Panc1 (cell line): Measurements from ENCODE around the gene USP44. TPM values are rescaled to one million over a fixed set of nuclear protein-coding genes. Genes with fewer than 3 reads are reported as not detected.
"Not testable (repeated sequence)": the region's sequence is repeated elsewhere in the genome, so short reads cannot be mapped to it uniquely, and the experiment has no call there.

ENCODE experiments used
- ATAC-seq: fragments of 200-7000 bp; cut with Tn5 transposase; 2 replicates; pipeline ENCODE4 v1.9.1; 2020; ENCODE audit warnings: mild to moderate bottlenecking, moderate library complexity
- BruUV-seq: library from RNA; stranded (reverse); fragments of 400-500 nt; replicated peaks from 2 replicates; lab custom pipeline; 2021; lab: Mats Ljungman, UMichigan
- CTCF ChIA-PET: fragments of 300-600 bp; sonication (Branson Sonifier 250); formaldehyde crosslinking; loops from one replicate; lab custom pipeline; 2022; ENCODE audit warnings: antibody characterized with exemption; lab: Charles Lee
- POLR2A ChIA-PET: fragments of 300-600 bp; sonication (Branson Sonifier 250); formaldehyde crosslinking; loops from one replicate; lab custom pipeline; 2022; ENCODE audit warnings: antibody characterized with exemption; lab: Charles Lee
- DNase-seq: peaks from one replicate; pipeline ENCODE4 v3.0.0-alpha.2; 2010; ENCODE audit warnings: low read depth, low spot score
- H3K27ac ChIP-seq: 2 replicates; pipeline ENCODE4 v1.5.1; 2011; ENCODE audit warnings: mild to moderate bottlenecking, low read length, inconsistent platforms
- H3K27me3 ChIP-seq: fragments of 200-500 bp; sonication (Bioruptor generic); 2 replicates; pipeline ENCODE4 v1.6.0; 2014; ENCODE audit warnings: low read length, inconsistent platforms; ENCODE audit not compliant: control insufficient read depth, insufficient read depth
- H3K36me3 ChIP-seq: fragments of 200-500 bp; sonication (Bioruptor generic); 2 replicates; pipeline ENCODE4 v1.5.1; 2014; ENCODE audit warnings: inconsistent platforms, mild to moderate bottlenecking, low read length, moderate library complexity; ENCODE audit not compliant: control insufficient read depth, insufficient read depth
- H3K4me1 ChIP-seq: 2 replicates; pipeline ENCODE4 v1.5.1; 2011; ENCODE audit warnings: inconsistent platforms, mild to moderate bottlenecking, low read length, moderate library complexity; ENCODE audit not compliant: control insufficient read depth, insufficient read depth
- H3K4me3 ChIP-seq, 2 experiments: 2 replicates each; pipeline ENCODE4 v1.5.1; 2011 to 2012; ENCODE audit warnings: low read depth in 2 of 2, low read length in 2 of 2, mild to moderate bottlenecking in 2 of 2, inconsistent platforms in 1 of 2, moderate library complexity in 1 of 2
- H3K9me3 ChIP-seq: fragments of 200-500 bp; sonication (Bioruptor generic); 2 replicates; pipeline ENCODE4 v1.5.1; 2014; ENCODE audit warnings: low read depth, mild to moderate bottlenecking, inconsistent platforms, low read length, moderate library complexity; ENCODE audit not compliant: control insufficient read depth, insufficient read depth
- POLR2AphosphoS5 ChIP-seq: IDR thresholded peaks from 2 replicates; pipeline ENCODE4 v1.6.1; 2012; ENCODE audit warnings: mild to moderate bottlenecking, low read depth, low read length, moderate library complexity
- REST ChIP-seq, 2 experiments: IDR thresholded peaks; 2 replicates each; pipeline ENCODE4 v1.6.1; 2011 to 2012; ENCODE audit warnings: low read depth in 2 of 2, control low read depth in 1 of 2, low read length in 1 of 2, mild to moderate bottlenecking in 1 of 2, moderate library complexity in 1 of 2; ENCODE audit not compliant: insufficient read depth in 1 of 2
- SIN3A ChIP-seq: IDR thresholded peaks from 2 replicates; pipeline ENCODE4 v1.6.1; 2012; ENCODE audit warnings: low read depth, mild to moderate bottlenecking, low read length, moderate library complexity, borderline replicate concordance; ENCODE audit not compliant: insufficient read depth
- TCF7L2 ChIP-seq: IDR thresholded peaks from 2 replicates; pipeline ENCODE4 v1.6.1; 2011; ENCODE audit warnings: mild to moderate bottlenecking, low read depth, low read length, inconsistent platforms
- in situ Hi-C: cut with HindIII; loops from 2 replicates; pipeline ENCODE4 v1.10.0; 2016; ENCODE audit warnings: low sequenced_read_pairs, low pct_unique_long_range_greater_than_20kb
- intact Hi-C: fragments of 100-400 bp; cut with micrococcal nuclease; formaldehyde crosslinking; loops from one replicate; pipeline ENCODE4 v1.10.0; 2022; ENCODE audit not compliant: unreplicated experiment
- total RNA-seq: library from RNA; stranded (reverse); gene quantifications from one replicate; pipeline ENCODE4 v1.2.1, GENCODE V29; 2021; ENCODE audit not compliant: unreplicated experiment
- TF ChIP-seq, protein P1 (sequence below): fragments of 450-650 bp; IDR thresholded peaks from 2 replicates; pipeline ENCODE4 v1.5.1; 2017; ENCODE audit warnings: mild to moderate bottlenecking

USP44 gene
- total RNA-seq, 1 experiment from 2014 or later = 0.10 TPM

DNA sequence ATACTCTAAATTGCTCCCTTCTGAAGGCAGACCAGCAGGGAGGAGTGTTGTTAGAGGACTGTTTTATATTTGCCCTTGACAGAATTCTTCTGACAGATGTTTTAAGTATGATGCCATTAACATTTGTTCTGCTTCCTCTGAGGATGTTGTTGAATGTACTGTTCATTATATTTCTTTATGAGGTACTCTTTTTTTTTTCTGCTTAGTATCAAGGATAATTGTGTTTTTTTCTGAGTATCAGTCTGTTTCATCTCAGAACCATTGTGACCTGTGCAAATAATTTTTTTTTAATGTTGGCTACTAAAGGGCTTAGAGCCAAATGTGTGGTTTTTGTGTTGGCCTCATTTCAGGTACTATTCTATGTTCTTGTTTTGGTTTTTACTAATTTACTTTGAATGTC, 66.8 kb downstream of the USP44 start:
- TF ChIP-seq REST (IDR thresholded peaks at IDR 0.05; ENCODE audit: insufficient read depth in 1 of 2, low read depth in 2 of 2, low read length in 1 of 2) (no peak), SIN3A (no peak), POLR2AphosphoS5 (no peak), TCF7L2 (no peak)
- TF ChIP-seq, protein P1, sequence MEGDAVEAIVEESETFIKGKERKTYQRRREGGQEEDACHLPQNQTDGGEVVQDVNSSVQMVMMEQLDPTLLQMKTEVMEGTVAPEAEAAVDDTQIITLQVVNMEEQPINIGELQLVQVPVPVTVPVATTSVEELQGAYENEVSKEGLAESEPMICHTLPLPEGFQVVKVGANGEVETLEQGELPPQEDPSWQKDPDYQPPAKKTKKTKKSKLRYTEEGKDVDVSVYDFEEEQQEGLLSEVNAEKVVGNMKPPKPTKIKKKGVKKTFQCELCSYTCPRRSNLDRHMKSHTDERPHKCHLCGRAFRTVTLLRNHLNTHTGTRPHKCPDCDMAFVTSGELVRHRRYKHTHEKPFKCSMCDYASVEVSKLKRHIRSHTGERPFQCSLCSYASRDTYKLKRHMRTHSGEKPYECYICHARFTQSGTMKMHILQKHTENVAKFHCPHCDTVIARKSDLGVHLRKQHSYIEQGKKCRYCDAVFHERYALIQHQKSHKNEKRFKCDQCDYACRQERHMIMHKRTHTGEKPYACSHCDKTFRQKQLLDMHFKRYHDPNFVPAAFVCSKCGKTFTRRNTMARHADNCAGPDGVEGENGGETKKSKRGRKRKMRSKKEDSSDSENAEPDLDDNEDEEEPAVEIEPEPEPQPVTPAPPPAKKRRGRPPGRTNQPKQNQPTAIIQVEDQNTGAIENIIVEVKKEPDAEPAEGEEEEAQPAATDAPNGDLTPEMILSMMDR = no peak
- ChIA-PET CTCF (no interaction called here), POLR2A (no interaction called here)
- intact Hi-C loops = no loop called here
- H3K9me3 ChIP-seq = no peaks in the 10 kb centered on the region
- no peak for DNase-seq
- H3K4me1 ChIP-seq = no peaks in the 10 kb centered on the region
- H3K36me3 ChIP-seq = peaks cover 40% of the 10 kb centered on the region; the same call in 1 of the 2 replicates
- H3K27ac ChIP-seq = no peak overlapping the region
- ATAC-seq = no peak
- H3K27me3 ChIP-seq = no peaks in the 10 kb centered on the region
- no peak overlapping the region for H3K4me3 ChIP-seq
- in situ Hi-C loops = no loop called here
- no TSS peak for BruUV-seq

DNA sequence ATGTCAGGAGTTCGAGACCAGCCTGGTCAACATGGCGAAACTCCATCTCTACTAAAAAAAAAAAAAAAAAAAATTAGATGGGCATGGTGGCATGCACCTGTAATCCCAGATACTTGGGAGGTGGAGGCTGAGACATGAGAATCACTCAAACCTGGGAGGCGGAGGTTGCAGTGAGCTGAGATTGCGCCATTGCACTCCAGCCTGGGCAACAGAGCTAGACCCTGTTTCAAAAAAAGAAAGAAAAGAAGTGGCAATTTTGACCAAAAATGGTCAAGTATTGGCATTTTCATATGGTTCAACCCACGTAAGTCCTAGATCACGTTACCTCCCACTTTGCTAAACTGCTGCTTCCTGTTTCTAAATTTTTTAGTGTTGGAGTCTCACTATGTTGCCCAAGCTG, 68.7 kb downstream of the USP44 start:
- CTCF ChIA-PET = interaction anchor here (0.7 kb wide), 1 partner anchor 76 kb away, joined by 5 read pairs; no protein-coding TSS in a partner anchor
- H3K27me3 ChIP-seq, DNase-seq, H3K4me3 ChIP-seq, H3K9me3 ChIP-seq, BruUV-seq, intact Hi-C loops, H3K27ac ChIP-seq, ATAC-seq, in situ Hi-C loops, H3K4me1 ChIP-seq: not testable (repeated sequence)
- H3K36me3 ChIP-seq = peaks cover 30% of the 10 kb centered on the region
- POLR2A ChIA-PET = interaction anchor here (0.6 kb wide), 1 partner anchor 132 kb away, joined by 8 read pairs; no protein-coding TSS in a partner anchor

DNA sequence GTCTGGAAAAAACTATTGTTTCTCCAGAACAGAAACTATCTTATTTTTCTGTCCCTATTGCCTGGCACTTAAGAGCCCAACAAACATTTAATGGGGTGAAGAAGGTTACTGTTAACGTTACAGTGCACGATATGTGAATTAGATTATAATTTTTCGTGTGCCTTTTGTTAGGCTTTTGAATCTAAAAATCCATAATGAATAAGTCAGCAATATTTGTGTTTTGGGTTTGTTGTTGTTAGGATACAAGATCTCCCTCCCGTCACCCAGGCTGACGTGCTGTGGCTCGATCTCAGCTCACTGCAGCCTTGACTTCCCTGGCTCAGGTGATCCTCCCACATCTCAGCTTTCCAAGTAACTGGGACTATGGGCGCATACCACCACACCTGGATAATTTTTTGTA, 69.4 kb downstream of the USP44 start:
- no TSS peak for BruUV-seq
- Histone ChIP-seq H3K4me3 (no peak overlapping the region), H3K27ac (no peak overlapping the region), H3K36me3 (peaks cover 33% of the 10 kb centered on the region), H3K4me1 (no peaks in the 10 kb centered on the region), H3K27me3 (no peaks in the 10 kb centered on the region), H3K9me3 (no peaks in the 10 kb centered on the region)
- no peak for DNase-seq
- CTCF ChIA-PET = no interaction called here
- POLR2A ChIA-PET = no interaction called here
- TF ChIP-seq TCF7L2 (no peak), REST (IDR thresholded peaks at IDR 0.05; ENCODE audit: insufficient read depth in 1 of 2, low read depth in 2 of 2, low read length in 1 of 2) (no peak), POLR2AphosphoS5 (no peak), SIN3A (no peak)
- TF ChIP-seq, protein P1 = no peak
- no peak for ATAC-seq
- in situ Hi-C loops = no loop called here
- intact Hi-C loops = no loop called here
